Erythroblast (primary cell): ENCODE results near the gene LRRC3B.

Experiments
- GATA1 ChIP-seq: IDR thresholded peaks from 2 replicates; pipeline ENCODE4 v1.6.1; 2011; ENCODE audit warnings: low read depth, mild to moderate bottlenecking, control low read depth, low read length, moderate library complexity
- POLR2A ChIP-seq: IDR thresholded peaks from 2 replicates; pipeline ENCODE4 v1.6.1; 2011; ENCODE audit warnings: mild to moderate bottlenecking, low read length

- TF ChIP-seq POLR2A (no peak), GATA1 (no peak)
Observed at GRCh38 chr3:26731843-26732242, 109.3 kb downstream of the LRRC3B start.
